Upper lobe of left lung (tissue), 6 donors: ENCODE measurements around the gene SHROOM2. TPM values are rescaled to one million over a fixed set of nuclear protein-coding genes. Genes with fewer than 3 reads are reported as not detected.
A peak's percentile ranks its signal among the peaks of the same experiment; 100 is the strongest.

ENCODE experiments used
- ATAC-seq, 2 donors: fragments of 200-7000 bp; cut with Tn5 transposase; one replicate each; pipeline ENCODE4 v1.9.1; 2022; ENCODE audit warnings: mild to moderate bottlenecking in 2 of 2, moderate library complexity in 2 of 2; ENCODE audit not compliant: low FRiP score in 2 of 2
- DNase-seq, 2 donors: peaks; one replicate each; pipeline ENCODE4 v3.0.0-alpha.2; 2019 to 2020
- H3K27ac ChIP-seq, 4 donors: fragments of 200-600 bp; sonication (generic); one replicate each; pipeline ENCODE4 v1.5.1; 2016 to 2019
- H3K27me3 ChIP-seq, 4 donors: fragments of 200-600 bp; sonication (generic); one replicate each; pipeline ENCODE4 v1.5.1; 2017 to 2019
- H3K36me3 ChIP-seq, 4 donors: fragments of 200-600 bp; sonication (generic); one replicate each; pipeline ENCODE4 v1.5.1; 2016 to 2019
- H3K4me1 ChIP-seq, 4 donors: fragments of 200-600 bp; sonication (generic); one replicate each; pipeline ENCODE4 v1.5.1; 2018 to 2019
- H3K4me3 ChIP-seq, 4 donors: fragments of 200-600 bp; sonication (generic); one replicate each; pipeline ENCODE4 v1.5.1; 2017 to 2019; ENCODE audit warnings: mild to moderate bottlenecking in 2 of 4, moderate library complexity in 1 of 4
- H3K9me3 ChIP-seq, 4 donors: fragments of 200-600 bp; sonication (generic); one replicate each; pipeline ENCODE4 v1.5.1; 2018 to 2019
- CTCF ChIP-seq, 6 experiments: fragments of 450-650 bp in 4 of 6; fragments of 200-600 bp in 2 of 6; sonication (generic) in 2 of 6; IDR thresholded peaks; one replicate each; pipeline ENCODE4 v1.5.1; 2016 to 2019; ENCODE audit warnings: antibody characterized with exemption in 6 of 6
- EP300 ChIP-seq, 4 donors: sonication (generic); formaldehyde crosslinking; IDR thresholded peaks; one replicate each; pipeline ENCODE4 v1.5.1; 2017; ENCODE audit warnings: antibody characterized with exemption in 4 of 4, control low read depth in 2 of 4
- POLR2A ChIP-seq, 4 donors: fragments of 450-650 bp; IDR thresholded peaks; one replicate each; pipeline ENCODE4 v1.5.1; 2016 to 2017; ENCODE audit warnings: antibody characterized with exemption in 4 of 4, mild to moderate bottlenecking in 2 of 4
- POLR2AphosphoS5 ChIP-seq, 2 donors: sonication (generic); formaldehyde crosslinking; IDR thresholded peaks; one replicate each; pipeline ENCODE4 v1.5.1; 2017; ENCODE audit warnings: antibody characterized with exemption in 2 of 2
- WGBS, 2 donors: methylation state at CpG; one replicate each; pipeline ENCODE4 v1.1.5; 2017 to 2018; 5-methylcytosine and 5-hydroxymethylcytosine counted together
- total RNA-seq, 6 donors: library from RNA; depleted of rRNA in 4 of 6; stranded (reverse); fragments of >200 nt in 4 of 6; gene quantifications; one replicate each; pipeline versions ENCODE4 v1.1.0 to v1.2.1, GENCODE V29; 2016 to 2021
- donor health status: DM: no; HTN: no; CAD: no; lungs with moderate emphysema.
- donor health status: DM: no; HTN: yes; CAD: no; lungs with severe emphysema.

Gene SHROOM2
- total RNA-seq, 6 donors from 2014 or later = 6.6 to 22.9 (median 11.5) TPM

DNA sequence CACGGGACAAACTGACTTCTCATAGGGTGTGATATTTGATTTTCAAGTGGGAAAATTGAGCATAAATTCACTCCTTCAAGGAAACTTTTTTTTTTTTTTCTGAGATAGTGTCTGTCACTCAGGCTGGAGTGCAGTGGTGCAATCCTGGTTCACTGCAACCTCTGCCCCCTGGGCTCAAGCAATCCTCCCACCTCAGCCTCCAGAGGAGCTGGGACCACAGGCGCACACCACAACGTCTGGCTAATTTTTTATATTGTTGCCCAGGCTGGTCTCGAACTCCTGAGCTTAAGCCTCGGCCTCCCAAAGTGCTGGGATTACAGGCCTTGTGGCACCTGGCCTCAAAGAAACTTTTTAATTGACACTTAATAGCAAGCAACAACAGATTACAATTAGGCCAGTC lies 194.7 kb downstream of the SHROOM2 start:
- Histone ChIP-seq H3K27me3 (no peaks in the 10 kb centered on the region), H3K27ac (peak overlapping the region; percentile 56 to 68 (median 62)), H3K4me3 (no peak overlapping the region), H3K36me3 (no peaks in the 10 kb centered on the region), H3K4me1 (no peaks in the 10 kb centered on the region), H3K9me3 (no peaks in the 10 kb centered on the region)
- TF ChIP-seq CTCF (IDR thresholded peaks at IDR 0.05) (no peak), POLR2A (IDR thresholded peaks at IDR 0.05) (no peak), EP300 (IDR thresholded peaks at IDR 0.05) (no peak), POLR2AphosphoS5 (IDR thresholded peaks at IDR 0.05) (no peak)
- ATAC-seq = no peak
- WGBS, 2 donors = 64 to 65% methylated on average over 3 to 5 of the region's 5 CpGs
- DNase-seq = no peak

DNA sequence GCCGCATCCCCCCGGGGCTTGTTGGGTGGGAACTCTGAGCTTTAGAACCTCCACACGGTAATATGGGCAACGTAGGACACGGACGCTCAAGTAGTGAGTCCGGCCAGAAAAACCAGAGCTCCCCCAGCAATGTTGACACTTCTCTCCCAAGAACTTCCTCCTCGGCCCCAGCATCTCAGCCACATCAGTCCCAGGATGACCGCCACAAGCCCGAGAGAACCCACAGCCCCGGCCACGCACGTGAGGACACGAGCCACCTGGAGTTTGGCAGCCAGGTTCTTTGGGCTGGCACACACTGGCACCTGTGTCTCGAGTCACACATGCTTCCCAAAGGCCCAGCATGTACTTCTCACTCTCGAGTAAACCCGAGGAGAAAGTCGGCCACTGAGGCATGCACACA lies 197.2 kb downstream of the SHROOM2 start:
- WGBS, 2 donors = 53 to 85% methylated on average over 3 to 18 of the region's 18 CpGs
- H3K27me3 ChIP-seq = no peaks in the 10 kb centered on the region

GRCh38 chrX:9983846-9984245 lies 197.6 kb downstream of the SHROOM2 start:
- Histone ChIP-seq H3K9me3 (no peaks in the 10 kb centered on the region), H3K4me3 (no peak overlapping the region), H3K36me3 (no peaks in the 10 kb centered on the region), H3K27ac (no peak overlapping the region), H3K27me3 (no peaks in the 10 kb centered on the region), H3K4me1 (no peaks in the 10 kb centered on the region)
- ATAC-seq (no peak), DNase-seq (no peak)
- TF ChIP-seq POLR2A (IDR thresholded peaks at IDR 0.05) (no peak), EP300 (IDR thresholded peaks at IDR 0.05) (no peak), POLR2AphosphoS5 (IDR thresholded peaks at IDR 0.05) (no peak), CTCF (IDR thresholded peaks at IDR 0.05) (no peak)
- WGBS, 2 donors = 84 to 89% methylated on average over 8 to 11 of the region's 11 CpGs

More for the DNA sequence above, 197.2 kb downstream of the SHROOM2 start:
- H3K36me3 ChIP-seq = no peaks in the 10 kb centered on the region
- no peaks in the 10 kb centered on the region for H3K4me1 ChIP-seq
- no peak for TF ChIP-seq POLR2AphosphoS5 (IDR thresholded peaks at IDR 0.05)
- no peak for TF ChIP-seq EP300 (IDR thresholded peaks at IDR 0.05)
- TF ChIP-seq CTCF (IDR thresholded peaks at IDR 0.05) = no peak
- no peak for TF ChIP-seq POLR2A (IDR thresholded peaks at IDR 0.05)
- H3K4me3 ChIP-seq = no peak overlapping the region
- no peaks in the 10 kb centered on the region for H3K9me3 ChIP-seq
- ATAC-seq (no peak), DNase-seq (no peak)
- H3K27ac ChIP-seq = no peak overlapping the region

GRCh38 chrX:9988762-9989161 lies 202.5 kb downstream of the SHROOM2 start:
- TF ChIP-seq CTCF (IDR thresholded peaks at IDR 0.05) (peak in 4 of 6 experiments; percentile 23 to 47 (median 26)), POLR2AphosphoS5 (IDR thresholded peaks at IDR 0.05) (no peak), EP300 (IDR thresholded peaks at IDR 0.05) (no peak), POLR2A (IDR thresholded peaks at IDR 0.05) (no peak)
- H3K27me3 ChIP-seq = no peaks in the 10 kb centered on the region
- 37 to 75% methylated on average over 1 of the region's 1 CpG for WGBS, 2 donors
- H3K36me3 ChIP-seq = no peaks in the 10 kb centered on the region
- H3K4me3 ChIP-seq = no peak overlapping the region
- H3K4me1 ChIP-seq = no peaks in the 10 kb centered on the region
- ATAC-seq (no peak), DNase-seq (no peak)
- no peaks in the 10 kb centered on the region for H3K9me3 ChIP-seq
- H3K27ac ChIP-seq = no peak overlapping the region

GRCh38 chrX:9992061-9992460 lies 205.8 kb downstream of the SHROOM2 start:
- Histone ChIP-seq H3K36me3 (no peaks in the 10 kb centered on the region), H3K27ac (no peak overlapping the region), H3K4me1 (peaks cover 0 to 5% (median 0%) of the 10 kb centered on the region in 4 donors), H3K27me3 (no peaks in the 10 kb centered on the region), H3K9me3 (no peaks in the 10 kb centered on the region), H3K4me3 (no peak overlapping the region)
- ATAC-seq = no peak
- peak in 1 of 2 donors; percentile 46 for DNase-seq
- TF ChIP-seq CTCF (IDR thresholded peaks at IDR 0.05) (no peak), POLR2AphosphoS5 (IDR thresholded peaks at IDR 0.05) (no peak), POLR2A (IDR thresholded peaks at IDR 0.05) (no peak), EP300 (IDR thresholded peaks at IDR 0.05) (no peak)
- WGBS, 2 donors = 90% methylated on average over 2 to 28 of the region's 28 CpGs
